Measurements from ENCODE around the gene KCNQ1. TPM values are rescaled to one million over a fixed set of nuclear protein-coding genes. Genes with fewer than 3 reads are reported as not detected.

KCNQ1 gene
- total and polyA plus RNA-seq, 8 donors = 14.0 to 61.1 (median 46.7) TPM

DNA sequence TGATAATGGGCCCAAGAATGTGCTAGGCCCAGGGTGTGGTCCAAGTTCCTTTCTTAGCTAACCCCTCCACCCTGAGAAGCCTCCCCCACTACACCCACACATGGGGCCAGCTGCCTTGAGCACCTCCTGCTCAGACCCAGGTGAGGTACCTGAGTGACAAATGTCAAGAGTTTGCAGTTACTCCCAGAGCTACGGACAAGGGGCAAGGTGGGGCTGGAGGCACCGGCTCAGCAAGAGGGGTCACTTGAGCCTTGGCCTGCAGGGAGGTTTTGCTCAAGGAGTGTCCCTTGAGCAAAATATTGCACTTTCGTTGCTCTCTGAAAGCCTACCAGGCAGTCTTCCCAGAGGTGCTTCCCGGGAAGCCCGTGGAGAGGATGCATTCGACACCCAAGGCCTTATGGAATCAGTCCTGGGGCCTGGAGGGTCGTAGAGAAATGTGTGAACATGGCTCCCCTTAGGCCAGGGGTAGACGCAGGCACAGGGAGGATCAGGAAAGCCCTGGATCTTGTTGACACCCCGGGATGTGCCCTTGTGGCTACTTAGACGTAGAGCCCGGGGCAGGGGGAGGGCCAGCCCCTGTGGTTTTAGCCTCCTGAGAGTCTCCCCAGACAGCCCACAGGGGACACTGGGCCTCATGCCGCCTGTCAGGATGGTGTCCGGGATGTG, 114.2 kb downstream of the KCNQ1 start:
- no peaks in the 10 kb centered on the region for H3K36me3 ChIP-seq
- no peak overlapping the region for H3K27ac ChIP-seq
- H3K4me1 ChIP-seq = no peaks in the 10 kb centered on the region
- intact Hi-C loops (cut with DNase I) = no loop called here
- ATAC-seq (no peak), FAIRE-seq (no peak), DNase-seq (peak in 2 of 6 donors; percentile 33 to 36)
- WGBS, 2 donors = 93 to 94% methylated on average over 13 of the region's 13 CpGs
- no peak overlapping the region for H3K4me3 ChIP-seq
- no peaks in the 10 kb centered on the region for H3K9me3 ChIP-seq
- no peak for TF ChIP-seq CTCF (IDR thresholded peaks at IDR 0.05)
- no peaks in the 10 kb centered on the region for H3K27me3 ChIP-seq

DNA sequence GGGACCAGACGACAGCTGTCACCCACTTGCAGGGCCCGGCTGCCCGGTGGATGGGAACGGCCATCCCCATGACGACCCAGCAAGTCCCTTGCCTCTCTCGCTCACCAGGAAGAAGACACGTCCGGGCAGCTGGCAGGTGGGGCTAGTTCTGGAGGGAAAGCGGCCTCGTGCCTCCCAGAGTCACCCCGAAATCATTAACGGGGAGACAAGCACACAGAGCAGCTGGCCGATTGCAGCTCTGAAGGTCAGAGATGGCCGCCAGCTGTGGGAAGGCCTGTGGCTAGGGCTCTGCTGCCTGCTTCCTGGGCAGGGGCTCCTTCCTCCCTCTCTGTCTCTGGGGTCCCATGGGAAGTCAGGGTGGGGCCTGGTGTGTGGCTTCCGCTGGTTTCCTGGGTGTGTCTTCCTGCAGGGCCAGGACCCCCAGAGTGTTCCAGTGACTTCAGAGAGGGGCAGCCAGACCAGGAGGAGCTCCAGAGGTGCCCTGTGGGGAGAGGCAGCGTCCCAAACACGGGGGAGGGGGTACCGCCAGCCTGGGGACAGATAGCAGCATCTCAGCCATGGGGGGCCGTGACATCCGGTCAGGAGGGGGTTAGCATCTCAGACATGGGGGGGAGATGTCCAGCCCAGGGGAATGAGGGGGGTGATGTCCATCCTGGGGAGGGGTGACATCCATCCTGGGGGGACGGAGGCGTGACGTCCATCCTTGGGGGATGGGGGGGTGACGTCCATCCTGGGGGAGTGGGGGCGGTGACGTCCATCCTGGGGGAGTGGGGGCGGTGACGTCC, 114.9 kb downstream of the KCNQ1 start:
- DNase-seq = peak in 4 of 6 donors; percentile 3 to 67 (median 35)
- TF ChIP-seq CTCF (IDR thresholded peaks at IDR 0.05) = no peak
- Histone ChIP-seq H3K27me3 (no peaks in the 10 kb centered on the region), H3K27ac (no peak overlapping the region), H3K4me1 (no peaks in the 10 kb centered on the region), H3K9me3 (no peaks in the 10 kb centered on the region), H3K4me3 (no peak overlapping the region), H3K36me3 (no peaks in the 10 kb centered on the region)
- no peak for FAIRE-seq
- intact Hi-C loops (cut with DNase I) = no loop called here
- 87% methylated on average over 23 to 28 of the region's 28 CpGs for WGBS, 2 donors
- no peak for ATAC-seq

DNA sequence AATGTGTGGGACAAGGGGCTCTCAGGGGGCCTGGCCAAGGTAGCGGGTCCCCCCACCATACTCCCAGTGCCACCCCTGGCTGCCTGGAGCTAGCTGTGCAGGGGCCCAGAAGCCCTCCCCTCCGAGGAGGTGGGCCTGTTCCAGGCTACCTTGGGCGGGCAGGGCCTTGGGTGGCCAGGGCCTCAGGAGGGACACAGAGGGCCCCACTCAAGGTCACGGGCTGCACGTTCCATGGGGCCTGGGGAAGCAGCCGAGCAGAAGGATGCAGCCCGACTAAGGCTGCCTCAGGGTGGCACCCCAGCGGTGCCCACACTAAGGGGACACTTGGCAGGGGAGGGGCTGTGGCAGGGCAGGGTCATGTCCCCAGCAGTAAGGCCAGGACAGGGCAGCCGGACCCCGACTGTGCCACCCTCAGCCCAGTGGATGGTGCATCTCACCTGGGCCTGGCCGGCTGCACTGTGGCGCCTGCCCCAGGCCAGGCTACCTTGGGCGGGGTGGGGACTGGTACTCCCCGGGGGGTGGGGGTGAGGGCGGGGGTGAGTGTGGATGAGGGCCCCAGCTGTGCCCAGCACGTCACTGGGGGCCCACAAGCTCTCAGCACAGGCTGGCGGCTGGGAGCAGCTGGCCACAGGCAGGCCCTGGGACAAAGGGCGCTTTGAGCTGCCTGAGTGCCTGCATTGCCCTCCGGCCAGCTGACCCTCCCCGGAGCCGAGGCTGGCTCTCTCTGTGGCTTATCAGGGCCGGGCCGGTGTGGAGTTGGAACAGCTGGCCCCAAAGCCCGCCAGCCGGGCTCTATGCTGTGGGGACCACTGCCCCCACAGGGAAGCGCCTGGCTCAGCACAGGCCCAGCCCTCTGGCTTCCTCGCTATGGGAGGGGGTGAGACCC, 117.1 kb downstream of the KCNQ1 start:
- no peak overlapping the region for H3K4me3 ChIP-seq
- intact Hi-C loops (cut with DNase I) = no loop called here
- H3K4me1 ChIP-seq = no peaks in the 10 kb centered on the region
- peak overlapping the region; percentile 2 to 60 (median 40) for H3K27ac ChIP-seq
- TF ChIP-seq CTCF (IDR thresholded peaks at IDR 0.05) = no peak
- H3K27me3 ChIP-seq = no peaks in the 10 kb centered on the region
- H3K36me3 ChIP-seq = no peaks in the 10 kb centered on the region
- peak in 5 of 6 donors; percentile 30 to 79 (median 54) for DNase-seq
- H3K9me3 ChIP-seq = no peaks in the 10 kb centered on the region
- peak; percentile 31 to 63 (median 48) for ATAC-seq
- WGBS, 2 donors = 85 to 87% methylated on average over 25 to 27 of the region's 27 CpGs
- FAIRE-seq = no peak

- Histone ChIP-seq H3K4me3 (no peak overlapping the region), H3K4me1 (no peaks in the 10 kb centered on the region), H3K27ac (peak overlapping the region in 2 of 4 donors; percentile 48 to 55), H3K36me3 (no peaks in the 10 kb centered on the region), H3K27me3 (no peaks in the 10 kb centered on the region), H3K9me3 (no peaks in the 10 kb centered on the region)
- TF ChIP-seq CTCF (IDR thresholded peaks at IDR 0.05) = no peak
- intact Hi-C loops (cut with DNase I) = no loop called here
- WGBS, 2 donors = 79 to 85% methylated on average over 6 of the region's 6 CpGs
- no peak for ATAC-seq
- FAIRE-seq = no peak
- no peak for DNase-seq
Observed at GRCh38 chr11:2562890-2563212, 118.0 kb downstream of the KCNQ1 start.
